Psoas muscle (tissue), 8 donors: ENCODE measurements around the gene ATF5. TPM values are rescaled to one million over a fixed set of nuclear protein-coding genes. Genes with fewer than 3 reads are reported as not detected.
"Not testable (repeated sequence)": the region's sequence is repeated elsewhere in the genome, so short reads cannot be mapped to it uniquely, and the experiment has no call there.

Source experiments
- ATAC-seq, 4 donors: fragments of 200-7000 bp; cut with Tn5 transposase; one replicate each; pipeline ENCODE4 v1.9.1; 2020; ENCODE audit warnings: moderate library complexity in 3 of 4, mild to moderate bottlenecking in 2 of 4
- DNase-seq, 2 donors: peaks; one replicate each; pipeline ENCODE4 v3.0.0-alpha.2; 2020
- H3K27ac ChIP-seq: fragments of 200-600 bp; one replicate; pipeline ENCODE4 v1.8.0; 2022
- H3K27me3 ChIP-seq, 3 donors: fragments of 200-600 bp in 1 of 3; one replicate each; pipeline versions ENCODE4 v1.6.1 to v1.8.0; 2013 to 2022; ENCODE audit warnings: low read length in 2 of 3, mild to moderate bottlenecking in 2 of 3, moderate library complexity in 1 of 3; ENCODE audit not compliant: insufficient read depth in 3 of 3
- H3K36me3 ChIP-seq, 2 donors: fragments of 200-600 bp in 1 of 2; one replicate each; pipeline versions ENCODE4 v1.6.1 to v1.8.0; 2013 to 2022; ENCODE audit warnings: low read depth in 1 of 2, mild to moderate bottlenecking in 1 of 2, moderate library complexity in 1 of 2; ENCODE audit not compliant: insufficient read depth in 1 of 2
- H3K4me1 ChIP-seq: fragments of 200-600 bp; one replicate; pipeline ENCODE4 v1.8.0; 2022
- H3K4me3 ChIP-seq: fragments of 200-600 bp; one replicate; pipeline ENCODE4 v1.8.0; 2022; ENCODE audit warnings: mild to moderate bottlenecking
- H3K9me3 ChIP-seq: fragments of 200-600 bp; one replicate; pipeline ENCODE4 v1.8.0; 2022
- WGBS, 3 donors: extraction: QIAGEN DNeasy Blood & Tissue Kit; methylation state at CpG; one replicate each; pipeline versions ENCODE4 v1.1.6 to v1.1.7; 2013; 5-methylcytosine and 5-hydroxymethylcytosine counted together
- intact Hi-C, 2 donors: fragments of 100-400 bp; cut with DNase I; formaldehyde crosslinking; loops; one replicate each; pipeline versions ENCODE4 v1.11.0 to v1.14.2; 2022
- polyA plus RNA-seq, 3 donors: library from polyadenylated mRNA; stranded (reverse); fragments of 200-250 nt; gene quantifications; one replicate each; pipeline ENCODE4 v1.2.3, GENCODE V29; 2013
- total RNA-seq, 4 donors: library from RNA; stranded (reverse); fragmentation: NEBNext Ultra II Directional in 2 of 4; extraction: Animal tissue kit (Norgen Biotek cat#: 25700) in 2 of 4; gene quantifications; one replicate each; pipeline versions ENCODE4 v1.2.1 to v1.2.4, GENCODE V29; 2021 to 2023
- TF ChIP-seq, protein P1 (sequence below): fragments of 200-600 bp; IDR thresholded peaks from one replicate; pipeline ENCODE4 v1.8.0; 2022; ENCODE audit warnings: antibody characterized with exemption
- donor health status: healthy with polysubstance abuse.
- donor health status: DM: no; HTN: no; CAD: no; lungs with moderate emphysema.
- donor health status: Bipolar disorder and iron deficiency.
- donor health status: healthy.
- donor health status: DM: yes; HTN: yes; CAD: no.
- donor health status: DM: no; HTN: no; CAD: no.
- donor health status: DM: no; HTN: no; CAD: no.
- donor health status: DM: yes; HTN: yes; CAD: no.

The ATF5 gene
- total and polyA plus RNA-seq, 7 donors: 10.0 to 39.4 (median 21.0) TPM

DNA sequence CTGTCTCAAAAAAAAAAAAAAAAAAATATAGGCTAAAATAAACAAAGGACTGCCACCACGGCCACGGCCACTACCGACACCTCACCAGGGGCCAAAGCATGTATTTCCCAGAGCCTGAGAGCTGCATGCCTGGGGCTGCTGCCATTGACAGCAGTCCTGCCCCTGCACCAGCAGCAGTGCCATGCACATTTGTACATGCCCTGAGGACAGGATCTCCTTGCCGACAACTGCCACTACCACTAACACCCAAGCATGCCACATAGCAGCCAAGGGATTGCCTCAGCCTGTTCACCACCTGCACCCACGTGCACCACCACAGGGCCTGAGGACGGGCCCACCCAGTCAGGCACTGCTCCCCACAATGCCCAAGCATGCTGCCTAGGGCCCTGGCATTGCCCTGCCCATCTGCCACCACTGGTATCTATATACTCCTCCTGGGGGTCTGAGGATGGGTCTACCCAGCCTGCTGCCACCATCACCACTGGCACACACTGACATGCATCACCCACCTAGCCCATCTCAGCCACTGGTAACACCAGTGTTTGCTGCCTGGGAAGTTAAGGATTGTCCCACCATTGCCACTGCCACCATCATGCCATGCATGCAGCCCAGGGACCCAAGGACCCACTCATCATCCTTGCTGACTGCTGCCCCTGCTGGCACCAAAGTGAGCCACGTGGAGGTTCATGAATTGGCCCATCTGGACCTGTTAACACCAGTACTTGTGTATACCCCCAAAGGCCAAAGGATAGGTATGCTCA lies 10.9 kb downstream of the ATF5 start:
- Histone ChIP-seq H3K4me1 (no peaks in the 10 kb centered on the region), H3K4me3 (no peak overlapping the region), H3K27ac (no peak overlapping the region), H3K27me3 (peaks cover 0 to 2% (median 0%) of the 10 kb centered on the region in 3 donors), H3K9me3 (no peaks in the 10 kb centered on the region), H3K36me3 (no peaks in the 10 kb centered on the region)
- 69 to 73% (median 73%) methylated on average over 7 of the region's 7 CpGs for WGBS, 3 donors
- ATAC-seq: no peak
- DNase-seq: no peak
- intact Hi-C loops: loop anchor here (5.0 to 10.0 kb wide), 2 partner anchors 42 to 195 kb away; no protein-coding TSS in a partner anchor
- TF ChIP-seq, protein P1, sequence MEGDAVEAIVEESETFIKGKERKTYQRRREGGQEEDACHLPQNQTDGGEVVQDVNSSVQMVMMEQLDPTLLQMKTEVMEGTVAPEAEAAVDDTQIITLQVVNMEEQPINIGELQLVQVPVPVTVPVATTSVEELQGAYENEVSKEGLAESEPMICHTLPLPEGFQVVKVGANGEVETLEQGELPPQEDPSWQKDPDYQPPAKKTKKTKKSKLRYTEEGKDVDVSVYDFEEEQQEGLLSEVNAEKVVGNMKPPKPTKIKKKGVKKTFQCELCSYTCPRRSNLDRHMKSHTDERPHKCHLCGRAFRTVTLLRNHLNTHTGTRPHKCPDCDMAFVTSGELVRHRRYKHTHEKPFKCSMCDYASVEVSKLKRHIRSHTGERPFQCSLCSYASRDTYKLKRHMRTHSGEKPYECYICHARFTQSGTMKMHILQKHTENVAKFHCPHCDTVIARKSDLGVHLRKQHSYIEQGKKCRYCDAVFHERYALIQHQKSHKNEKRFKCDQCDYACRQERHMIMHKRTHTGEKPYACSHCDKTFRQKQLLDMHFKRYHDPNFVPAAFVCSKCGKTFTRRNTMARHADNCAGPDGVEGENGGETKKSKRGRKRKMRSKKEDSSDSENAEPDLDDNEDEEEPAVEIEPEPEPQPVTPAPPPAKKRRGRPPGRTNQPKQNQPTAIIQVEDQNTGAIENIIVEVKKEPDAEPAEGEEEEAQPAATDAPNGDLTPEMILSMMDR: no peak

- no peaks in the 10 kb centered on the region for H3K36me3 ChIP-seq
- intact Hi-C loops: no loop called here
- 89 to 93% (median 91%) methylated on average over 5 of the region's 5 CpGs for WGBS, 3 donors
- H3K4me1 ChIP-seq: no peaks in the 10 kb centered on the region
- DNase-seq (no peak), ATAC-seq (no peak)
- no peak overlapping the region for H3K4me3 ChIP-seq
- H3K27ac ChIP-seq: no peak overlapping the region
- TF ChIP-seq, protein P1: no peak
- peaks cover 0 to 2% (median 0%) of the 10 kb centered on the region in 3 donors for H3K27me3 ChIP-seq
- no peaks in the 10 kb centered on the region for H3K9me3 ChIP-seq
Measured at GRCh38 chr19:49940482-49940791, 11.4 kb downstream of the ATF5 start.

GRCh38 chr19:49944567-49944966 lies 15.6 kb downstream of the ATF5 start:
- H3K27ac ChIP-seq, H3K9me3 ChIP-seq, H3K4me1 ChIP-seq, H3K4me3 ChIP-seq, H3K36me3 ChIP-seq, ATAC-seq, DNase-seq, intact Hi-C loops, H3K27me3 ChIP-seq: not testable (repeated sequence)
- WGBS, 3 donors: 79 to 89% (median 83%) methylated on average over 5 of the region's 5 CpGs

- no peak for DNase-seq
- Histone ChIP-seq H3K9me3 (no peaks in the 10 kb centered on the region), H3K27me3 (peaks cover 0 to 2% (median 0%) of the 10 kb centered on the region in 3 donors), H3K4me3 (no peak overlapping the region), H3K36me3 (no peaks in the 10 kb centered on the region), H3K4me1 (no peaks in the 10 kb centered on the region), H3K27ac (no peak overlapping the region)
- no peak for ATAC-seq
- TF ChIP-seq, protein P1: no peak
- 79 to 82% (median 80%) methylated on average over 8 of the region's 8 CpGs for WGBS, 3 donors
- intact Hi-C loops: no loop called here
Measured at GRCh38 chr19:49946415-49946814, 17.4 kb downstream of the ATF5 start.

- Histone ChIP-seq H3K27me3 (peaks cover 0 to 14% (median 9%) of the 10 kb centered on the region in 3 donors), H3K4me1 (no peaks in the 10 kb centered on the region), H3K27ac (no peak overlapping the region), H3K36me3 (no peaks in the 10 kb centered on the region), H3K9me3 (no peaks in the 10 kb centered on the region), H3K4me3 (no peak overlapping the region)
- no peak for DNase-seq
- WGBS, 3 donors: 65 to 71% (median 69%) methylated on average over 11 of the region's 11 CpGs
- ATAC-seq: no peak
- intact Hi-C loops: no loop called here
- TF ChIP-seq, protein P1: no peak
Measured at GRCh38 chr19:49949742-49950589, 21.0 kb downstream of the ATF5 start.
